Medulla oblongata (tissue), 1 donor: ENCODE measurements around the gene AHRR.

ENCODE experiments used
- DNase-seq: peaks from one replicate; pipeline ENCODE4 v3.0.0-alpha.2; 2015; ENCODE audit errors: extremely low spot score

AHRR gene

DNA sequence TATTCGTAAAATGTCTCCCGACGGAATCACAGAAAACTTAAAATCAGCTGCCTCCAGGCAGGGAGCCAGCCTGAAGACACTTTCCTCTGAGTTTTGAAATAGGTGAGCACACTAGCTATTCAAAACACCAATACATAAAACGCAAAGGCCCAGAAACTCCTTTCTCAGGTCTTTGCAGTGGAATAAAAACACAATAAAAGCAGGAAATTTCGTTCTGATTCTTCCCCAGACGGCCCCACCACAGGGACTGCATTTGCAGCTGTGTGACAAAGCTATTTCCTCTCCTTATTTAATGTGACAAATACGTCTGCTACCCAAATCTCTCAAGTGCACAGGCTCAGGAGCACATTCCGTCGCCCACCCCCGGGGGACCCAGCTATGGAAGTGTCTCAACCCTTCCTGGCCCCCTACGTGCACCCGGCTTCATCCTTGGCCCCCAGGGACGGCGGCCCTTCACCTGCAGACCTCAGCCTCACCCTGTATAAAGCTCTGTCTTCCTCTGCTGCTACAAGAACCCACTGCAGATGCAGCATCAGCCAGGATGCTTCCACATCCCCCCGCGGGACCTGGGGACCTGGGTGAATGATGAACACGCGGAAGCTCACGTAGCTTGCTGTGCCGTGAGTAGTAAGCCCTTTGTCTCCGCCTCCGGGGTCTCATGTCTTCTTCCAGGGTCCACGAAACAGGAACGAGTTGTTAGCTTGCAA is 24.9 kb downstream of the AHRR start:
- DNase-seq = no peak

DNA sequence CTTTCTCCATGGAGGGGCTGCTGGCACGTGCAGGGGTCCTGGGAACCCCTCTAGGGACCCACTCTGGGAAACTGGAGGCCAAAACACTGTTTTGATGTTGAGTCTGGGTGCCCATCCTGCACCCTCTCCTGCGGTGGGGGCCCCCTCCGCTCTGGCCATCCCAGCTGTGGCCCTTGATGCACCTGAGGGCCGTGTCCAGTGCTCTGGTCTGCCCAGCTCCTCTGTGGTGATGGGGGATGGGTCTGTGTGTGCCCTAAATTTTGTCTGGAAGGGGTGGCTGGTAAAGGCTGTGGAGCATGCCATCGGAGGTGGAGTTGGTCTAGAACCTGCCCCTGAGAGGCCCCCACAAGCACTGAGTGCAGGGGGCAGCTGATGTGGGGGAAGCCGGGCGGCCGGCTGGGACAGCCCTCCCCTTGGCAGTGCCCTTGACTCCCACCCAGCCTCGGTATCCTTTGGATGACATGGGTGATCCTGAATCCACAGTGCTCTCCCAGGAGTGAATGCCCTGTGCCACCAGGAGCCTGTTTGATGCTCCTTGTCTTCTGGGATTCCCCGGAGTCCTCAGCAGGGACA is 26.3 kb downstream of the AHRR start:
- no peak for DNase-seq

- no peak for DNase-seq
Measured at GRCh38 chr5:348726-349125, 27.2 kb downstream of the AHRR start.

DNA sequence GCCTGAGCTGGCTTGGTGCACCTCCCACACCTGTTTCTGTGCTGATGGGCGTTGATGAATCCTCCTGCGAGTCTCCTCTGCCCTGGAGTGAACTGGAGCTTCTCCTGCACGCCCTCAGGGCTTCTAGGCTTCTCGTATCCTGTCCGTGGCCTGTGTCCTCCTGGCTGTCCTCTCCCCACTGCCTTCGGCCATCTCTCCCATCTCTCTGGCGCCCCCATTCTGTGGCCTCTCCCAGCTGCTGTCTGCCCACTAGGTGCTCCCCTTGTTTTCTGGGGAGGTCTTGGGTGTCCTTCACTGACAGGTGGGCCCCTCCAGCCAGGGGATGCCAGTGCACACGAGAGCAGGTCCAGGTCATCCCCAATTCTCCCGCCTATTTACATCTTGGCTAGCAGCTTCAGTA is 28.8 kb downstream of the AHRR start:
- DNase-seq = no peak

DNA sequence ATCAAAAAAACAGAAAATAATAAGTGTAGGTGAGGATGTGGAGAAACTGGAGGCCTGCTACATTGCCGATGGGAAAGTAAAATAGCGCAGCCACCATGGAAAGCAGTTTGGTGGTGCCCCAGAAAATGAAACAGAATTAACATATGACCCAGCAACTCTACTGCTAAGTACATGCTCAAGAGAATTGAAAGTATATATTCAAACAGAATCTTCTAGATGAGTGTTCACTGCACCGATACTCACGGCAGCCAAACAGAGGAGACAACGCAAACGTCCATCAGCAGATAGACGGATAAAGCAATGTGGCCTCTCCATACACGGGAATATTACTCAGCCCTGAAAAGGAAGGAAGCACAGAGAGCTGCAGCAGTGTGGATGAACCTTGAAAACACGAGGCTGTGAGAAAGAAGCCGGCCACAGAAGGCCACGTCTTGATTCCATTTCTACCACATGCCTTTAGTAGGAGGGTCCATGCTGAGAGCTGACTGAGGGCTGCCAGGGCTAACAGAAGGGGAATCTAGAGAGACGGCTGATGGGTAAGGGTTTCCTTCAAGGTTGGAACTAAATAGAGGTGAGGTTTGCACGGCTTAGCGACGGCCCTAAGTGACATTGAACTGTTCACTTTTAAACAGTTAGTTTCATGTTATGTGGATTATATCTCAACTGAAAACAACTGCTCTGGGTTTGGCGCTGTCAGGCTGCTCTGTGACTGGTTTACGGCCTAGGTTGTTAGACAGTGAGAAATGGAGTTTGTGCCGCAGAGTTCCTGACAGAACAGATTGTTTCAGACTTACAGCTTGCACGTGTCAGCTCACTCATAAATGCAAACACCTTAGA is 29.8 kb downstream of the AHRR start:
- DNase-seq = no peak

- DNase-seq = no peak
Measured at GRCh38 chr5:351921-352245, 30.4 kb downstream of the AHRR start.

GRCh38 chr5:352639-353611 is 31.4 kb downstream of the AHRR start:
- no peak for DNase-seq

- DNase-seq = no peak
Measured at GRCh38 chr5:353612-354580, 32.4 kb downstream of the AHRR start.

DNA sequence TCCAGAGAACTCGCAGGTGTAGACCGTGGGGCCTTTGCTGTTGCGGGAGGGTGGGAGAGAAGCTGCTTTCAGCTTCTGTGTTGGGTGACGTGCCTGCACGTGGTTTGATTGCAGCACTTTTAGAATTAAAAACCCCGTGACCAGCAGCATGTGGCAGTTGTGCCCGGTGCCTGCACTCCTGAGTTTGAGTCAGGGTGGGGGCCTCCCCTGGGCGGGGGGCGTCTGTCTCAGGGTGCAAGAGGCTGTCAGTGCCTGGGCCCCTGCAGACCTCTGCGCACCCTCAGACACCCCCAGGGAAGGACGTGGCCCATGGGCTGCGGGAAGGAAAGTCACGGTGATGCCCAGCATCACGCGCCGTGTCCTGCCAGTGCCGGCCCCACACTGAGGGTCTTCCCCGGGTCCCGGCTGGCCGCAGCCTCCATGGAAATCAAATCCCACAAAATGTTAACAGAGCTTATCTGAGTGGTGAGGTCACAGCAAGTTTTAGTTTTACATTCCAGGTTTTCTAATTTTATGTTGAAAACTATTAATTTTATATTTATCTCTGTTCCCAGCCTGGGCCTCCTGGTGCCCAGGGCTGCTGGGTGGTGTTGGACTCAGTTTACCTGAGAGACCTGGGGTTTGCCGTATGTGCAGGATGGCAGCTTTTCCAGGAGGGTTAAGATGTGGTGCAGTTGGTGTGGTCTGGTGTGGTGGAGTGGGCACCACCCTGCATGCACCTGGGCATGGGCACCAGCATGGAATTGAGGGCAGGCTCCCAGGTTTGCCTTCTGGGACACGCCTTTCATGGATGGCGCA is 33.3 kb downstream of the AHRR start:
- no peak for DNase-seq

DNA sequence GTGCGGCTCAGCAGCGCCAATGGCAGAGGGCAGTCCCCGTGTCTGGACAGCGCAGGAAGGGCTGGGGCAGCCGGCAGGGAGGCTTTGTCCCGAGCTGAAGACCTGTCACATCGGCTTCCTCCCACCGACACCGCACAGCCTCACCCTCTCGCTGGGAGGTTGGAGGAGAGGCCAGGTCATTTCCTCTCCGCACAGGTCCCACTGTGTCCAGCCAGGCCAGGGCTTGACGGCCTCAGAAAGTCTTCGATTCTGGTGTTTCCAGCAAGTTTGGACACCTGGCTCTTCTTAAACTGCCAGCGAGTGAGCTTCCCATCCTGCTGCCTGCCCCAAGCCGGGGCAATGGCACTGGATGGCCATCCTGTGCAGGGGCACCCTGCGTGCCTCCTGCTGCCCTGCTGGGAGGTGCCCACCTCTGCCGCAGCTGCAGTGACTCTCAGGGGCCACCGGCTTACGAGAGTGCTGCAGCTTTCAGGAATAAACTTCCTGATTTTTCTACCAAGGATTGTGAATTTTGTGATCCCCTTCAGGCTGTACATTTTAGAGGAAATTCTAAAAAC is 33.9 kb downstream of the AHRR start:
- DNase-seq = no peak

GRCh38 chr5:355958-356357 is 34.4 kb downstream of the AHRR start:
- DNase-seq = no peak

DNA sequence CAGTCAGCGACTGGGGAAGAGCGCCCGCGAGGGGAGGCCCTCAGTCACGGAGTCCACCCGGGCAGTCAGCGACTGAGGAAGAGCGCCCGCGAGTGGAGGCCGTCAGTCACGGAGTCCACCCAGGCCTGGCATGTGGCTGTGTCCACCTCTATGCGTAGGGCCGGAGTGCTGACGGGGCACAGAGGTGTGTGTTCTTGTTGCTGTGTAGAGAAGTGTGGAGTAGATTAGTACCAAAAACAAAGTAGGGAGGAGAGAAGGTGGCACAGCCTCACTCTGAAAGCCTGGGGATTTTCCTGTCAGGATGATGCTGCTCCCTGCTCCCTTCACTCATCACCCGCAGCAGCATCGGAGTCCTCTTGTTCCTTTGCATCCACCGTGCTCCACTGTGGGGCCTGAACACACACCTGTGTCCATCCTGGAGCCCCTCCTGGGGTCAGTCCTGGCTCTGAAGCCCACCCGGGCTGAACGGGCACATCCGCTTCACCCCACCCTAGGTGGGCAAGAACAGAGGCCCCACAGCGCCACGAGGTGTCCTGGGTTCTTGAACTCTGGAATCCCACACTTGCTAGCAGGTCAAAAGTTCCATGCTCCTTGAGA is 37.9 kb downstream of the AHRR start:
- DNase-seq = no peak

DNA sequence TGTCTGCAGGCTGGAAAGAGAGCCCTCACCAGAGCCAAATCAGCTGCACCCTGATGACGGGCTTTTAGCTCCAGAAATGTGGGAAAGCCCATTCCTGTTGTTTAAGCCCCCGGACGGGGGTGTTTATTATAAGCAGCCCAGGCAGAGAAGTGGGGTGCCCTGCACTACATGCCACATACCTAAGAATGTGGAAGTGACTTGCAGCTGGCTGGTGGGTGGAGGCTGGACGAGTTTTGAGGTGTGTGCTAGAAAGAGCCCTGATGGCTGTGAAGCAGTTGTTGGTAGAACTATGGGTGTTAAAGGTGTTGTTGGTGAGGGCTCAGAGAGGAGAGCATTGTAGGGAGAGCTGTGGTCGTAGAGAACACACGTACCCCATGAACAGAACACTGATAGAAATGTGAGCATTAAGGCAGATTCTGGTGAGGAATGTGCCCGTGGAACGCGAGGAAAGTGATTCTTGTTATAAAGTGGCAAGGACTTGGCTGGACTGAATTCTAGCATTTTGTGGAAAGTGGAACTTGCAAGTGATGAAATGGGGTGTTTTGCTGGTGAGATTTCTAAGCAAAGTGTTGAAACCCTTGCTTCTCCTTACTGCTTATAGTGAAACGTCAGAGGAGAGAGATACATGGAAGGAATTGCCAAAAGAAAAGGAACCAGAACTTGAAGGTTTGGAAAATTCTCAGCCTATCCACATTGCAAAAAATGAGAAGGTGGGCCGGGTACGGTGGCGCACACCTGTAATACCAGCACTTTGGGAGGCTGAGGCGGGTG is 38.9 kb downstream of the AHRR start:
- DNase-seq = no peak

DNA sequence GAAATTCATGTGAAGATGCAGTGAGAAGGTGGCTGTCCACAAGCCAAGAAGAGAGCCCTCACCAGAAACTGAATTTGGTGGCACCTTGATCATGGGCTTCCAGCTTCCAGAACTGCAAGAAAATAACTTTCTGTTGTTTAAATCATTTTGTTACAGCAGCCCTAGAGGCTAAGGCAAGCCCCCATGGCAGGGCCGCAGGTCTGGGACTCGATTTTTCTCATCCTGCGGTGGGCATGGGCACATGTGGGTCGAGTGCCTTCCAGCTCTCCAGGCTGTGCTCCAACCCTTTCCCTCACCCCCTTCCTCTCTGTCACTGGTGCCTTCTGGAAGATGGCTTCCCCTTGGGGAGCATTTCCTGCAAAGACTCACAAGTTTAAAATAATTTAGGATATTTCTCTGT is 40.7 kb downstream of the AHRR start:
- no peak for DNase-seq

- no peak for DNase-seq
Measured at GRCh38 chr5:362978-363765, 41.7 kb downstream of the AHRR start.

- DNase-seq = no peak
Measured at GRCh38 chr5:364497-364896, 43.0 kb downstream of the AHRR start.

DNA sequence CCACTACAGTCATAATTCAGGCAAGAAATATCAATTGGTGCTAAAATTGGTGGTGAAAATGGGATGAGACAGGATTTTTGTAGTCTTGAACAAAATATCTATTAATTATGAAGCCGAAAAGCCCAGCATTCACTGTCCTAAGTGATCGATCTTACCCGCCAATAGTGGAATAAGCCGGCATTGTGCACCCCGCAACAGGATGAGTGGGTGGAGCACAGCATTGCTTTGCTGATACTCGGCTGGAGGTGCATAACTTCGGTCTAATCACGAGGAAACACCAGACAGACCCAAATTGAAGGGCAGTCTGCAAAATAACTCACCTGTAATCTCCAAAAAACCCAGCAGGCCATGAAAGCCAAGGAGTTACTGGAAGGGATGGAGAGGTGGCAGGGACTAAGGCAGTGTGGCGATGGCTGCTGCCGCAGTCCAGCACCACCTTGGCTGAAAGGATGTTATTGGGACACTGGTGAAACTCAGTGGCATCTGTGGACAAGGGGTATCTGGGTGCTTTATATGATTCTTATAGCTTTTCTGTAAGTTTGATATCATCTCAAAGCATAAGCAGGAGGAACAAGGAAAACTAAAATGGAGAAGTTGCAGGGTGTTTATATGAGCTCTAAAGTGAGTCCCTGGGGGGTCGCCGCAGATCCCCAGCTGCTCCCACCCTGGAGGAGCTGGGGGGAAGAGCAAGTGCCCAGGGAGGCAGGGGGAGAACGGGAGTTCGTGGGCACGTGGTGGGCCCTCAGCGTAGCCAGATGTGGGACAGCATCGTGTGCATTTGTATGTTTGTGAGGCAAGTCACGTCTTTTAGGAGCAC is 45.2 kb downstream of the AHRR start:
- no peak for DNase-seq
